WTC11 (cell line): Measurements from ENCODE around the gene CAAP1. TPM values are rescaled to one million over a fixed set of nuclear protein-coding genes. Genes with fewer than 3 reads are reported as not detected.
A peak's percentile ranks its signal among the peaks of the same experiment; 100 is the strongest.

Experiments used
- ATAC-seq: fragments of 200-7000 bp; cut with Tn5 transposase; 2 replicates; pipeline ENCODE4 v1.10.0; 2021; ENCODE audit warnings: mild to moderate bottlenecking, moderate library complexity
- CTCF ChIA-PET: fragments of 300-600 bp; sonication (Branson Sonifier 250); formaldehyde crosslinking; loops from one replicate; lab custom pipeline; 2021; ENCODE audit warnings: antibody characterized with exemption; lab: Charles Lee
- POLR2A ChIA-PET: fragments of 350-600 bp; sonication (Branson Sonifier 250); formaldehyde crosslinking; loops from one replicate; lab custom pipeline; 2021; ENCODE audit warnings: antibody characterized with exemption; lab: Charles Lee
- DNase-seq: peaks from one replicate; pipeline ENCODE4 v3.0.0; 2021; ENCODE audit warnings: low spot score
- H3K27ac Mint-ChIP-seq: 2 replicates; pipeline ENCODE4 v1.8.0; 2021; ENCODE audit warnings: mixed read lengths
- H3K27me3 Mint-ChIP-seq: 2 replicates; pipeline ENCODE4 v1.8.0; 2021; ENCODE audit warnings: low read depth, mild to moderate bottlenecking, moderate library complexity, mixed read lengths
- H3K36me3 Mint-ChIP-seq: 2 replicates; pipeline ENCODE4 v1.8.0; 2021; ENCODE audit warnings: mixed read lengths
- H3K4me1 Mint-ChIP-seq: 2 replicates; pipeline ENCODE4 v1.8.0; 2022; ENCODE audit warnings: mixed read lengths
- H3K4me3 Mint-ChIP-seq: 2 replicates; pipeline ENCODE4 v1.8.0; 2021; ENCODE audit warnings: mild to moderate bottlenecking, moderate library complexity, mixed read lengths
- H3K9me3 Mint-ChIP-seq: 2 replicates; pipeline ENCODE4 v1.8.0; 2021; ENCODE audit warnings: mixed read lengths
- CBFB ChIP-seq: sonication (generic); formaldehyde crosslinking; IDR thresholded peaks from 2 replicates; pipeline ENCODE4 v1.8.1; 2022; ENCODE audit warnings: mild to moderate bottlenecking, low read depth, missing genetic modification reagents
- CREM ChIP-seq: sonication (generic); formaldehyde crosslinking; IDR thresholded peaks from 2 replicates; pipeline ENCODE4 v1.8.1; 2022; ENCODE audit warnings: mild to moderate bottlenecking, missing genetic modification reagents, moderate library complexity
- ELF4 ChIP-seq: sonication (generic); formaldehyde crosslinking; IDR thresholded peaks from 2 replicates; pipeline ENCODE4 v1.8.1; 2022; ENCODE audit warnings: low read depth, mild to moderate bottlenecking, moderate library complexity, missing genetic modification reagents
- EMX1 ChIP-seq: fragments of 250-450 bp; sonication (Bioruptor Pico); IDR thresholded peaks from 2 replicates; pipeline ENCODE4 v1.8.0; 2021; ENCODE audit warnings: mild to moderate bottlenecking
- ESRRA ChIP-seq: sonication (generic); formaldehyde crosslinking; IDR thresholded peaks from 2 replicates; pipeline ENCODE4 v1.8.1; 2022; ENCODE audit warnings: mild to moderate bottlenecking, missing genetic modification reagents, borderline replicate concordance
- FOXK1 ChIP-seq: sonication (generic); formaldehyde crosslinking; IDR thresholded peaks from 2 replicates; pipeline ENCODE4 v1.8.0; 2022; ENCODE audit warnings: mild to moderate bottlenecking, moderate library complexity, missing genetic modification reagents
- FOXP4 ChIP-seq: sonication (generic); formaldehyde crosslinking; IDR thresholded peaks from 2 replicates; pipeline ENCODE4 v1.8.0; 2022; ENCODE audit warnings: mild to moderate bottlenecking, missing genetic modification reagents
- GTF2I ChIP-seq: fragments of 250-450 bp; sonication (Bioruptor Pico); conservative IDR thresholded peaks from 2 replicates; pipeline ENCODE4 v1.4.0; 2021; ENCODE audit warnings: mild to moderate bottlenecking
- IRF1 ChIP-seq: sonication (generic); formaldehyde crosslinking; IDR thresholded peaks from 2 replicates; pipeline ENCODE4 v1.8.0; 2023; ENCODE audit warnings: missing genetic modification reagents
- JUN ChIP-seq: sonication (generic); formaldehyde crosslinking; IDR thresholded peaks from 2 replicates; pipeline ENCODE4 v1.8.0; 2023; ENCODE audit warnings: mild to moderate bottlenecking, missing genetic modification reagents
- NFE2L1 ChIP-seq: sonication (generic); formaldehyde crosslinking; IDR thresholded peaks from 2 replicates; pipeline ENCODE4 v1.8.1; 2023; ENCODE audit warnings: missing genetic modification reagents
- NR1H2 ChIP-seq: sonication (generic); formaldehyde crosslinking; IDR thresholded peaks from 2 replicates; pipeline ENCODE4 v1.9.0; 2021; ENCODE audit warnings: mild to moderate bottlenecking, moderate library complexity, missing genetic modification reagents
- NR3C1 ChIP-seq: sonication (generic); formaldehyde crosslinking; conservative IDR thresholded peaks from 2 replicates; pipeline ENCODE4 v1.8.1; 2023; ENCODE audit warnings: low read depth, mild to moderate bottlenecking, missing genetic modification reagents
- PRRX2 ChIP-seq: fragments of 250-450 bp; sonication (Bioruptor Pico); IDR thresholded peaks from 2 replicates; pipeline ENCODE4 v1.8.0; 2021; ENCODE audit warnings: mild to moderate bottlenecking
- RELA ChIP-seq: sonication (generic); formaldehyde crosslinking; IDR thresholded peaks from 2 replicates; pipeline ENCODE4 v1.8.1; 2022; ENCODE audit warnings: missing genetic modification reagents, mild to moderate bottlenecking, borderline replicate concordance
- SMAD4 ChIP-seq: sonication (generic); formaldehyde crosslinking; IDR thresholded peaks from 2 replicates; pipeline ENCODE4 v1.8.0; 2022; ENCODE audit warnings: mild to moderate bottlenecking, missing genetic modification reagents
- SOX15 ChIP-seq: fragments of 250-450 bp; sonication (Bioruptor Pico); IDR thresholded peaks from 2 replicates; pipeline ENCODE4 v1.9.0; 2021; ENCODE audit warnings: mild to moderate bottlenecking
- ZBTB43 ChIP-seq: sonication (generic); formaldehyde crosslinking; IDR thresholded peaks from 2 replicates; pipeline ENCODE4 v1.8.1; 2023; ENCODE audit warnings: mild to moderate bottlenecking, missing genetic modification reagents
- ZNF121 ChIP-seq: sonication (generic); formaldehyde crosslinking; IDR thresholded peaks from 2 replicates; pipeline ENCODE4 v1.8.0; 2023; ENCODE audit warnings: missing genetic modification reagents
- ZNF219 ChIP-seq: sonication (generic); formaldehyde crosslinking; IDR thresholded peaks from 2 replicates; pipeline ENCODE4 v1.8.0; 2023; ENCODE audit warnings: missing genetic modification reagents, mild to moderate bottlenecking, borderline replicate concordance
- ZNF263 ChIP-seq: sonication (generic); formaldehyde crosslinking; IDR thresholded peaks from 2 replicates; pipeline ENCODE4 v1.8.1; 2022; ENCODE audit warnings: low read depth, mild to moderate bottlenecking, moderate library complexity, missing genetic modification reagents
- ZNF317 ChIP-seq: sonication (generic); formaldehyde crosslinking; IDR thresholded peaks from 2 replicates; pipeline ENCODE4 v1.8.1; 2023; ENCODE audit warnings: low read depth, mild to moderate bottlenecking, moderate library complexity, missing genetic modification reagents, borderline replicate concordance
- total RNA-seq: library from RNA; stranded (reverse); gene quantifications from 3 replicates; pipeline ENCODE4 v1.2.3, GENCODE V29; 2021
- TF ChIP-seq, protein P1 (sequence below): sonication (generic); formaldehyde crosslinking; IDR thresholded peaks from 2 replicates; pipeline ENCODE4 v1.8.1; 2022; ENCODE audit warnings: mild to moderate bottlenecking, moderate library complexity, missing genetic modification reagents
- TF ChIP-seq, protein P2 (sequence below): sonication (generic); formaldehyde crosslinking; IDR thresholded peaks from 2 replicates; pipeline ENCODE4 v1.8.1; 2022; ENCODE audit warnings: mild to moderate bottlenecking, missing genetic modification reagents, moderate library complexity, borderline replicate concordance
- TF ChIP-seq, protein P3 (sequence below): sonication (generic); formaldehyde crosslinking; IDR thresholded peaks from 2 replicates; pipeline ENCODE4 v1.8.1; 2022; ENCODE audit warnings: low read depth, mild to moderate bottlenecking, moderate library complexity, missing genetic modification reagents, borderline replicate concordance
- TF ChIP-seq, protein P4 (sequence below): sonication (generic); formaldehyde crosslinking; conservative IDR thresholded peaks from 2 replicates; pipeline ENCODE4 v1.8.1; 2023; ENCODE audit warnings: mild to moderate bottlenecking, low read depth, missing genetic modification reagents, moderate library complexity

The CAAP1 gene
- total RNA-seq, 1 experiment from 2014 or later, result 45.4 TPM

GRCh38 chr9:26802921-26803320 is 89.7 kb downstream of the CAAP1 start:
- no peaks in the 10 kb centered on the region for H3K36me3 Mint-ChIP-seq
- no peak overlapping the region for H3K4me3 Mint-ChIP-seq
- ChIA-PET CTCF (interaction anchor here (0.9 kb wide), 1 partner anchor 80 kb away, joined by 3 read pairs; no protein-coding TSS in a partner anchor), POLR2A (no interaction called here)
- TF ChIP-seq ESRRA (CRISPR knock-in tag) (no peak), EMX1 (CRISPR knock-in tag) (no peak), FOXK1 (no peak), NR1H2 (CRISPR knock-in tag) (no peak), JUN (CRISPR knock-in tag) (no peak), ZBTB43 (CRISPR knock-in tag) (no peak), ZNF219 (no peak), ZNF121 (CRISPR knock-in tag) (no peak), RELA (CRISPR knock-in tag) (no peak), NR3C1 (CRISPR knock-in tag) (no peak), ZNF317 (no peak), PRRX2 (CRISPR knock-in tag) (no peak), ELF4 (CRISPR knock-in tag) (no peak), ZNF263 (CRISPR knock-in tag) (no peak), SMAD4 (CRISPR knock-in tag) (no peak), GTF2I (CRISPR knock-in tag) (no peak), CBFB (CRISPR knock-in tag) (no peak)
- TF ChIP-seq, protein P1, sequence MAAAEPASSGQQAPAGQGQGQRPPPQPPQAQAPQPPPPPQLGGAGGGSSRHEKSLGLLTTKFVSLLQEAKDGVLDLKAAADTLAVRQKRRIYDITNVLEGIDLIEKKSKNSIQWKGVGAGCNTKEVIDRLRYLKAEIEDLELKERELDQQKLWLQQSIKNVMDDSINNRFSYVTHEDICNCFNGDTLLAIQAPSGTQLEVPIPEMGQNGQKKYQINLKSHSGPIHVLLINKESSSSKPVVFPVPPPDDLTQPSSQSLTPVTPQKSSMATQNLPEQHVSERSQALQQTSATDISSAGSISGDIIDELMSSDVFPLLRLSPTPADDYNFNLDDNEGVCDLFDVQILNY (CRISPR knock-in tag), result no peak
- TF ChIP-seq, protein P2, sequence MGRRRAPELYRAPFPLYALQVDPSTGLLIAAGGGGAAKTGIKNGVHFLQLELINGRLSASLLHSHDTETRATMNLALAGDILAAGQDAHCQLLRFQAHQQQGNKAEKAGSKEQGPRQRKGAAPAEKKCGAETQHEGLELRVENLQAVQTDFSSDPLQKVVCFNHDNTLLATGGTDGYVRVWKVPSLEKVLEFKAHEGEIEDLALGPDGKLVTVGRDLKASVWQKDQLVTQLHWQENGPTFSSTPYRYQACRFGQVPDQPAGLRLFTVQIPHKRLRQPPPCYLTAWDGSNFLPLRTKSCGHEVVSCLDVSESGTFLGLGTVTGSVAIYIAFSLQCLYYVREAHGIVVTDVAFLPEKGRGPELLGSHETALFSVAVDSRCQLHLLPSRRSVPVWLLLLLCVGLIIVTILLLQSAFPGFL (CRISPR knock-in tag), result no peak
- H3K4me1 Mint-ChIP-seq, result peaks cover 21% of the 10 kb centered on the region
- DNase-seq, result no peak
- no peaks in the 10 kb centered on the region for H3K27me3 Mint-ChIP-seq
- 0 out of 2 replicates have a peak, but pooled peaks cover 4% of the 10 kb centered on the region for H3K9me3 Mint-ChIP-seq
- no peak for ATAC-seq
- no peak overlapping the region for H3K27ac Mint-ChIP-seq

DNA sequence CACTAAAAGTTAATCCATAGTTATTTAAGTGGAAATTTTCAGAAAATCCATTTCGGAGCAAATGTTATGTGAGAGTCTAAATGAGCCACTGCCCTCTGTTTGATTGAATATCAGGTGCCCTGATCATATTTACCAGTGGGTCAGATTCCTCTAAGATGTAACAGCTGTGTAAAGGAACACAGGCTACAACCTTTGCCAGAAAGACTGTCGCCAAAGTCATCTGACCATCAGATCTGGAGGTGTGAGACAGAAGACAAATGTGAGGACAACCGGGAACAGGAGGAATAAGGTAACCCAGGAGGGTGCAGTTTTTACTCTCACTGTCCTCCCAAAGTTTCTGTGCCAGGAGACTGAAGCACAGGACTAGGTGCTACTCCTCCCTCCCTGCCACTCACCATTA is 90.8 kb downstream of the CAAP1 start:
- ChIA-PET CTCF (no interaction called here), POLR2A (no interaction called here)
- no peak overlapping the region for H3K4me3 Mint-ChIP-seq
- DNase-seq (no peak), ATAC-seq (no peak)
- peak overlapping the region; percentile 33; the same call in 1 of the 2 replicates for H3K27ac Mint-ChIP-seq
- H3K36me3 Mint-ChIP-seq, result no peaks in the 10 kb centered on the region
- H3K4me1 Mint-ChIP-seq, result peaks cover 23% of the 10 kb centered on the region
- 0 out of 2 replicates have a peak, but pooled peaks cover 4% of the 10 kb centered on the region for H3K9me3 Mint-ChIP-seq
- H3K27me3 Mint-ChIP-seq, result no peaks in the 10 kb centered on the region
- TF ChIP-seq FOXP4 (CRISPR knock-in tag) (no peak), GTF2I (CRISPR knock-in tag) (no peak), PRRX2 (CRISPR knock-in tag) (no peak), CREM (CRISPR knock-in tag) (no peak), IRF1 (CRISPR knock-in tag) (no peak), NFE2L1 (CRISPR knock-in tag) (no peak), SOX15 (CRISPR knock-in tag) (no peak), SMAD4 (CRISPR knock-in tag) (no peak), ZNF317 (no peak)
- TF ChIP-seq, protein P3, sequence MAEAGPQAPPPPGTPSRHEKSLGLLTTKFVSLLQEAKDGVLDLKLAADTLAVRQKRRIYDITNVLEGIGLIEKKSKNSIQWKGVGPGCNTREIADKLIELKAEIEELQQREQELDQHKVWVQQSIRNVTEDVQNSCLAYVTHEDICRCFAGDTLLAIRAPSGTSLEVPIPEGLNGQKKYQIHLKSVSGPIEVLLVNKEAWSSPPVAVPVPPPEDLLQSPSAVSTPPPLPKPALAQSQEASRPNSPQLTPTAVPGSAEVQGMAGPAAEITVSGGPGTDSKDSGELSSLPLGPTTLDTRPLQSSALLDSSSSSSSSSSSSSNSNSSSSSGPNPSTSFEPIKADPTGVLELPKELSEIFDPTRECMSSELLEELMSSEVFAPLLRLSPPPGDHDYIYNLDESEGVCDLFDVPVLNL (CRISPR knock-in tag), result no peak
- TF ChIP-seq, protein P4, sequence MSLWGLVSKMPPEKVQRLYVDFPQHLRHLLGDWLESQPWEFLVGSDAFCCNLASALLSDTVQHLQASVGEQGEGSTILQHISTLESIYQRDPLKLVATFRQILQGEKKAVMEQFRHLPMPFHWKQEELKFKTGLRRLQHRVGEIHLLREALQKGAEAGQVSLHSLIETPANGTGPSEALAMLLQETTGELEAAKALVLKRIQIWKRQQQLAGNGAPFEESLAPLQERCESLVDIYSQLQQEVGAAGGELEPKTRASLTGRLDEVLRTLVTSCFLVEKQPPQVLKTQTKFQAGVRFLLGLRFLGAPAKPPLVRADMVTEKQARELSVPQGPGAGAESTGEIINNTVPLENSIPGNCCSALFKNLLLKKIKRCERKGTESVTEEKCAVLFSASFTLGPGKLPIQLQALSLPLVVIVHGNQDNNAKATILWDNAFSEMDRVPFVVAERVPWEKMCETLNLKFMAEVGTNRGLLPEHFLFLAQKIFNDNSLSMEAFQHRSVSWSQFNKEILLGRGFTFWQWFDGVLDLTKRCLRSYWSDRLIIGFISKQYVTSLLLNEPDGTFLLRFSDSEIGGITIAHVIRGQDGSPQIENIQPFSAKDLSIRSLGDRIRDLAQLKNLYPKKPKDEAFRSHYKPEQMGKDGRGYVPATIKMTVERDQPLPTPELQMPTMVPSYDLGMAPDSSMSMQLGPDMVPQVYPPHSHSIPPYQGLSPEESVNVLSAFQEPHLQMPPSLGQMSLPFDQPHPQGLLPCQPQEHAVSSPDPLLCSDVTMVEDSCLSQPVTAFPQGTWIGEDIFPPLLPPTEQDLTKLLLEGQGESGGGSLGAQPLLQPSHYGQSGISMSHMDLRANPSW (CRISPR knock-in tag), result no peak
